Measurements from ENCODE around the gene LRP5. TPM values are rescaled to one million over a fixed set of nuclear protein-coding genes. Genes with fewer than 3 reads are reported as not detected.

Gene LRP5
- total RNA-seq, 1 experiment from 2014 or later, result 32.8 TPM

DNA sequence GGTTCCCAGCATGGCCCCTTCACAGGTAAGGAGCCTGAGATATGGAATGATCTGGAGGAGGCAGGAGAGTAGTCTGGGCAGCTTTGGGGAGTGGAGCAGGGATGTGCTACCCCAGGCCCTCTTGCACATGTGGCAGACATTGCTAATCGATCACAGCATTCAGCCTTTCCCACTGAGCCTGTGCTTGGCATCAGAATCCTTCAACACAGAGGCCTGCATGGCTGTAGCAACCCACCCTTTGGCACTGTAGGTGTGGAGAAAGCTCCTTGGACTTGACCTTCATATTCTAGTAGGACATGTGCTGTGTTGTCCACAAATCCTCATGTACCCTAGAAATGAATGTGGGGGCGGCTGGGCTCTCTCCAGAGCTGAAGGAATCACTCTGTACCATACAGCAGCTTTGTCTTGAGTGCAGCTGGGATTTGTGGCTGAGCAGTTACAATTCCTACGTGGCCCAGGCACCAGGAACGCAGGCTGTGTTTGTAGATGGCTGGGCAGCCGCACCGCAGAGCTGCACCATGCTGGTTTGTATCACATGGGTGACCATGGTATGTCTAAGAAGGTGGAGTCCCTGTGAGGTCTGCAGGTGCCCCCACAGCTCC lies 126.4 kb downstream of the LRP5 start:
- CTCF ChIA-PET, result interaction anchor here (1.4 kb wide), 1 partner anchor 182 kb away, joined by 3 read pairs; no protein-coding TSS in a partner anchor
- Mint-ChIP-seq H3K27me3 (ENCODE audit: insufficient read depth, unreplicated experiment) (no peaks in the 10 kb centered on the region), H3K9me3 (ENCODE audit: unreplicated experiment) (no peaks in the 10 kb centered on the region), H3K4me1 (ENCODE audit: insufficient read depth, unreplicated experiment) (peaks cover 5% of the 10 kb centered on the region), H3K27ac (ENCODE audit: low read depth, unreplicated experiment) (no peak overlapping the region), H3K36me3 (ENCODE audit: insufficient read depth, unreplicated experiment) (peaks cover 26% of the 10 kb centered on the region), H3K4me3 (ENCODE audit: unreplicated experiment) (no peak overlapping the region)
- intact Hi-C loops (cut with micrococcal nuclease), result no loop called here
- POLR2A ChIA-PET, result no interaction called here
- TF ChIP-seq CTCF (IDR thresholded peaks at IDR 0.05; ENCODE audit: unreplicated experiment), result no peak
- BruUV-seq (replicated peaks), result no TSS peak
- DNase-seq (ENCODE audit: unreplicated experiment), result no peak

GRCh38 chr11:68439355-68440065 lies 127.1 kb downstream of the LRP5 start:
- intact Hi-C loops (cut with micrococcal nuclease), result no loop called here
- no TSS peak for BruUV-seq (replicated peaks)
- Mint-ChIP-seq H3K9me3 (ENCODE audit: unreplicated experiment) (no peaks in the 10 kb centered on the region), H3K27ac (ENCODE audit: low read depth, unreplicated experiment) (no peak overlapping the region), H3K36me3 (ENCODE audit: insufficient read depth, unreplicated experiment) (peaks cover 26% of the 10 kb centered on the region), H3K4me3 (ENCODE audit: unreplicated experiment) (no peak overlapping the region), H3K27me3 (ENCODE audit: insufficient read depth, unreplicated experiment) (no peaks in the 10 kb centered on the region), H3K4me1 (ENCODE audit: insufficient read depth, unreplicated experiment) (peaks cover 5% of the 10 kb centered on the region)
- TF ChIP-seq CTCF (IDR thresholded peaks at IDR 0.05; ENCODE audit: unreplicated experiment), result no peak
- POLR2A ChIA-PET, result no interaction called here
- no peak for DNase-seq (ENCODE audit: unreplicated experiment)
- CTCF ChIA-PET, result interaction anchor here (1.4 kb wide), 1 partner anchor 183 kb away, joined by 3 read pairs; no protein-coding TSS in a partner anchor

- no peak for DNase-seq (ENCODE audit: unreplicated experiment)
- no peak for TF ChIP-seq CTCF (IDR thresholded peaks at IDR 0.05; ENCODE audit: unreplicated experiment)
- H3K4me1 Mint-ChIP-seq (ENCODE audit: insufficient read depth, unreplicated experiment), result peaks cover 5% of the 10 kb centered on the region
- no peak overlapping the region for H3K27ac Mint-ChIP-seq (ENCODE audit: low read depth, unreplicated experiment)
- H3K9me3 Mint-ChIP-seq (ENCODE audit: unreplicated experiment), result no peaks in the 10 kb centered on the region
- H3K36me3 Mint-ChIP-seq (ENCODE audit: insufficient read depth, unreplicated experiment), result peaks cover 26% of the 10 kb centered on the region
- H3K4me3 Mint-ChIP-seq (ENCODE audit: unreplicated experiment), result no peak overlapping the region
- no peaks in the 10 kb centered on the region for H3K27me3 Mint-ChIP-seq (ENCODE audit: insufficient read depth, unreplicated experiment)
- BruUV-seq (replicated peaks), result no TSS peak
- CTCF ChIA-PET, result interaction anchor here (0.6 kb wide), 1 partner anchor 183 kb away, joined by 3 read pairs; no protein-coding TSS in a partner anchor
- POLR2A ChIA-PET, result no interaction called here
- intact Hi-C loops (cut with micrococcal nuclease), result no loop called here
Measured at GRCh38 chr11:68440224-68440623, 127.8 kb downstream of the LRP5 start.

DNA sequence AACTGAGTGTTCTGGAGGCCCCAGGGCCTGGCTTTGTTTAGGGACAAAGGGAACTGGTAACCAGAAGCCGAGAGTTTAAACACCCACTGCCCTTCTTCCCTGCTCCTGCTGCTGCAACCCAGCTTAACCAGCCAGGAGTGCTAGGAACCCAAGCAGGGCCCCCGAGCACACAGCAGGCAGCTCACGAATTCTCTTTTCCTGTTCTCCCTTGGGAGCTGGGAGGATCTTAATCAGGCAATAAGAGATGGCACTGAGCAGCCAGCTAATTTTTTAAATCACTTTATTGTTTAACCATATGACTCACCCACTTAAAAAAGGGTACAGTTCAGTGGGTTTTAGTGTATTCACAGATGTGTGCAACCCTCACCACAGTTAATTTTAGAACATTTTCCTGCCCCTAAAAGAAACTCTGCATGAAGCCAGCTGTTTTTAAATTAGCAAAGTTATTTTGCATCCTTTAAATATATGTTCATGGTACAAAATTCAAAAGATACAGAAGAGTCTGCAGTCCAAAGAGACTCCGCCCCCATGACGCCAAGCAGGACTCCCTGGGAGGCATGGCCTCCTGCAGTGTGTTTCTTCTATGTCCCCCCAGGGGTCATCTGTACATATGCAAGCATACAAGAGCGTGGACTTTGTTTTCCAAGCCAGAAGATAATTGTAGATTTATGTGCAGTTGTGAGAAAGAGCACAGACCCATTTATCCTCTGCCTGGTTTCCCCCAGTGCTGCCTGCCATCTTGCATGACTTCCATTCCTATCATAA lies 129.3 kb downstream of the LRP5 start:
- ChIA-PET POLR2A (no interaction called here), CTCF (no interaction called here)
- H3K4me1 Mint-ChIP-seq (ENCODE audit: insufficient read depth, unreplicated experiment), result peaks cover 5% of the 10 kb centered on the region
- TF ChIP-seq CTCF (IDR thresholded peaks at IDR 0.05; ENCODE audit: unreplicated experiment), result no peak
- DNase-seq (ENCODE audit: unreplicated experiment), result no peak
- H3K36me3 Mint-ChIP-seq (ENCODE audit: insufficient read depth, unreplicated experiment), result peaks cover 32% of the 10 kb centered on the region
- H3K4me3 Mint-ChIP-seq (ENCODE audit: unreplicated experiment), result no peak overlapping the region
- H3K27ac Mint-ChIP-seq (ENCODE audit: low read depth, unreplicated experiment), result no peak overlapping the region
- BruUV-seq (replicated peaks), result no TSS peak
- H3K27me3 Mint-ChIP-seq (ENCODE audit: insufficient read depth, unreplicated experiment), result no peaks in the 10 kb centered on the region
- intact Hi-C loops (cut with micrococcal nuclease), result no loop called here
- no peaks in the 10 kb centered on the region for H3K9me3 Mint-ChIP-seq (ENCODE audit: unreplicated experiment)

Data from MCF 10A (cell line).